GM21619 (cell line): ENCODE measurements around the gene UCP3.

Source experiments
- ATAC-seq: cut with Tn5 transposase; IDR thresholded peaks from one replicate; pipeline ENCODE4 v1.9.1; 2021; ENCODE audit not compliant: unreplicated experiment

The UCP3 gene

GRCh38 chr11:73957654-73958361, 51.1 kb downstream of the UCP3 start:
- no peak for ATAC-seq

- no peak for ATAC-seq
Observed at GRCh38 chr11:73956876-73957653, 51.8 kb downstream of the UCP3 start.

GRCh38 chr11:73951797-73952196, 57.1 kb downstream of the UCP3 start:
- ATAC-seq = no peak

- ATAC-seq = peak; percentile 89
Observed at GRCh38 chr11:73950869-73951710, 57.8 kb downstream of the UCP3 start, which contains the start of gene DNAJB13. TSS of gene DNAJB13 (plus strand) at chr11:73951026. CDS start at chr11:73951070, 44 bp downstream.
